ENCODE results near the gene HNRNPLL. TPM values are rescaled to one million over a fixed set of nuclear protein-coding genes. Genes with fewer than 3 reads are reported as not detected.

Gene HNRNPLL
- total and polyA plus RNA-seq, 4 donors: 53.2 to 85.3 (median 59.7) TPM

DNA sequence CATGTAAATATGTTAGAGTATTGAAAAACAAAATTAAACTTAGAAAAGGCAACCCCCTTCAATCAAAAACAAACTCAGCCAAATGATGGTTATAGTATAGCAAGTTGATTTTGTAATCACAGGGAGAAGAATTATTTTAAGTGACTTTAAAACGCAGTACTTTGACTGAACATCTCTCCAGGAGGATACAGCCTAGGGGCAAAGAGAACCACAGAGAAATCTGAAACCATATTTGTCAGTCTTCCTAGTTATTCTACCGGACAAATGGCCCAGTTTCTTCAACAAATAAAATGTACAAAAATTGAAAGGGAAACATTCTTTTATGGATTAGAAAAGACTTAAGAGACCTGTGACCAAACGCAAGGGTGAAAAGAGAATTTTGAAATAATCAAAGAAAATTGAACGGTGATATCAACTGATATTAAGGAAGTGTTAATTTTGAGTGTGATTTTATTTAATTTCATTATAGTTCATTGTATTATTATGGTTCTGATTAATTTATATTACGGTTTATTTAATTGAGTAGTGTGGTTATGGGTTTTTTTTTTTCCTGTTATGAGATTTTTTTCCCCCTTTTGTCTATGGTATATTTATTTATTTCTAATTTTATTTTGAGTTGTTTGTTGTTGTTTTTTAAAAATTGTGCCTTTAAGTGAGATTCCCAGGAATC is 75.3 kb downstream of the HNRNPLL start:
- DNase-seq (ENCODE audit: low read depth in 4 of 6, low spot score in 6 of 6): no peak
- H3K9me3 ChIP-seq (ENCODE audit: control insufficient read depth, insufficient read depth, low read length): no peaks in the 10 kb centered on the region
- no peak overlapping the region for H3K27ac ChIP-seq (ENCODE audit: low read depth, low read length)
- H3K4me3 ChIP-seq (ENCODE audit: low read depth, low read length): no peak overlapping the region
- H3K36me3 ChIP-seq (ENCODE audit: control insufficient read depth, insufficient read depth, low read length): no peaks in the 10 kb centered on the region
- no peaks in the 10 kb centered on the region for H3K4me1 ChIP-seq (ENCODE audit: control insufficient read depth, insufficient read depth, low read length)
- WGBS (ENCODE audit: insufficient coverage): 80% methylated on average over 1 of the region's 5 CpGs
- H3K27me3 ChIP-seq (ENCODE audit: control insufficient read depth, insufficient read depth, low read length): no peaks in the 10 kb centered on the region

DNA sequence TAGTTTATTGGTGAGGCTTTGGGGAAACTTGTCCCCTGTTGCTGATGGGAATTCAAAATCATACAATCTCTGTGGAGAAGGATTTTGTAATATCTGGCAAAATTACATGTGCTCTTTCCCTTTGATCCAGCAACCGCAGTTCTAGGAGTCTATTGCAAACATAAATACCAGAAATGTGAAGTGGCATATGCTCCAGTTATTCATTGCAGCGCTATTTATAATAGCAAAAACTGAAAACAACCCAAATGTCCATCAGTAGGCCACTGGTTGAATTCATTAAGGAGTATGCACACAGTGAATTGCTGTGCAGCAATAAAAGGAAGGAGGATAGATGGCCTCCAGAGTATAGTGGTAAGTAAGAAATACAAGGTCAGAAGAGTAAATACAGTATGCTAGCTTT is 76.5 kb downstream of the HNRNPLL start:
- Histone ChIP-seq H3K4me3 (ENCODE audit: low read depth, low read length) (no peak overlapping the region), H3K4me1 (ENCODE audit: control insufficient read depth, insufficient read depth, low read length) (no peaks in the 10 kb centered on the region), H3K27me3 (ENCODE audit: control insufficient read depth, insufficient read depth, low read length) (no peaks in the 10 kb centered on the region), H3K36me3 (ENCODE audit: control insufficient read depth, insufficient read depth, low read length) (no peaks in the 10 kb centered on the region), H3K9me3 (ENCODE audit: control insufficient read depth, insufficient read depth, low read length) (no peaks in the 10 kb centered on the region), H3K27ac (ENCODE audit: low read depth, low read length) (no peak overlapping the region)
- DNase-seq (ENCODE audit: low read depth in 4 of 6, low spot score in 6 of 6): no peak
- WGBS (ENCODE audit: insufficient coverage): no CpG with 5 or more reads among the region's 2 CpGs

- Histone ChIP-seq H3K4me1 (ENCODE audit: control insufficient read depth, insufficient read depth, low read length) (no peaks in the 10 kb centered on the region), H3K27me3 (ENCODE audit: control insufficient read depth, insufficient read depth, low read length) (no peaks in the 10 kb centered on the region), H3K27ac (ENCODE audit: low read depth, low read length) (no peak overlapping the region), H3K36me3 (ENCODE audit: control insufficient read depth, insufficient read depth, low read length) (no peaks in the 10 kb centered on the region), H3K9me3 (ENCODE audit: control insufficient read depth, insufficient read depth, low read length) (no peaks in the 10 kb centered on the region), H3K4me3 (ENCODE audit: low read depth, low read length) (no peak overlapping the region)
- WGBS (ENCODE audit: insufficient coverage): no CpG with 5 or more reads among the region's 3 CpGs
- DNase-seq (ENCODE audit: low read depth in 4 of 6, low spot score in 6 of 6): no peak
These were observed 78.1 kb downstream of the HNRNPLL start for GRCh38 chr2:38524580-38524979.

DNA sequence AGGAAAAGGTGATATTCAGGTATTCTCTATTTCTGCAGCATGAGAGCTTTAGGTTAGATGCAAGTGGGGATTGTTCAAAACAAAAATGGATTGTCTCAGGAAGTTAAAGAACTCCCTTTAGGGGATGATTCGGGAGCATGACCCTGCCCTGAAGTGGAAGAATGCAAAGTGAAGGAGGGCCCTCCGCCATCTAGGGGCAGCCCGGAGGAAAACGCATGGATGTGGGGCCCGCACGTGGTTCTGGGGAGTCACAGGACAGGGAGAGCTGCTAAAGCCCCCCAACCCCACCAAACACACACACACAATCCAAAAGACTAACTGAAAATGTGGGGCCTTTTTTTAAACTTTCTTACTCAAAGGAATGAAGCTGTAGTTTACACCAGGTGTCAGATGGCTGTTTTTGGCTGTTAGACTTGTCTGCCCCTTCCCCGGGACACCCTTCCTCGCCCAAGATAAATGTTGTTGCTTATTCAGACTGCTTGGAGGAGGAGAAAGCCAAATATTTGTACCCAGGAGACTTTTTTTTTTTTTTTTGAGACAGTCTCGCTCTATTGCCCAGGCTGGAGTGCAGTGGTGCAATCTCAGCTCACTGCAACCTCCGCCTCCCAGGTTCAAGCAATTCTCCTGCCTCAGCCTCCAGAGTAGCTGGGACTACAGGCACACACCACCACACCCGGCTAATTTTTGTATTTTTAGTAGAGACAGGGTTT is 78.8 kb downstream of the HNRNPLL start:
- 30% methylated on average over 6 of the region's 11 CpGs for WGBS (ENCODE audit: insufficient coverage)
- Histone ChIP-seq H3K9me3 (ENCODE audit: control insufficient read depth, insufficient read depth, low read length) (no peaks in the 10 kb centered on the region), H3K27me3 (ENCODE audit: control insufficient read depth, insufficient read depth, low read length) (no peaks in the 10 kb centered on the region), H3K27ac (ENCODE audit: low read depth, low read length) (no peak overlapping the region), H3K4me3 (ENCODE audit: low read depth, low read length) (no peak overlapping the region), H3K4me1 (ENCODE audit: control insufficient read depth, insufficient read depth, low read length) (no peaks in the 10 kb centered on the region), H3K36me3 (ENCODE audit: control insufficient read depth, insufficient read depth, low read length) (no peaks in the 10 kb centered on the region)
- DNase-seq (ENCODE audit: low read depth in 4 of 6, low spot score in 6 of 6): peak in 1 of 6 donors; percentile 59

- WGBS (ENCODE audit: insufficient coverage): 78% methylated on average over 8 of the region's 10 CpGs
- Histone ChIP-seq H3K9me3 (ENCODE audit: control insufficient read depth, insufficient read depth, low read length) (no peaks in the 10 kb centered on the region), H3K27ac (ENCODE audit: low read depth, low read length) (no peak overlapping the region), H3K4me3 (ENCODE audit: low read depth, low read length) (no peak overlapping the region), H3K36me3 (ENCODE audit: control insufficient read depth, insufficient read depth, low read length) (no peaks in the 10 kb centered on the region), H3K27me3 (ENCODE audit: control insufficient read depth, insufficient read depth, low read length) (no peaks in the 10 kb centered on the region), H3K4me1 (ENCODE audit: control insufficient read depth, insufficient read depth, low read length) (no peaks in the 10 kb centered on the region)
- DNase-seq (ENCODE audit: low read depth in 4 of 6, low spot score in 6 of 6): no peak
These were observed 79.9 kb downstream of the HNRNPLL start for GRCh38 chr2:38522754-38523349.

GRCh38 chr2:38521835-38522234 is 80.9 kb downstream of the HNRNPLL start:
- DNase-seq (ENCODE audit: low read depth in 4 of 6, low spot score in 6 of 6): no peak
- no peak overlapping the region for H3K4me3 ChIP-seq (ENCODE audit: low read depth, low read length)
- H3K9me3 ChIP-seq (ENCODE audit: control insufficient read depth, insufficient read depth, low read length): no peaks in the 10 kb centered on the region
- H3K27me3 ChIP-seq (ENCODE audit: control insufficient read depth, insufficient read depth, low read length): no peaks in the 10 kb centered on the region
- WGBS (ENCODE audit: insufficient coverage): 100% methylated on average over 1 of the region's 4 CpGs
- no peak overlapping the region for H3K27ac ChIP-seq (ENCODE audit: low read depth, low read length)
- H3K4me1 ChIP-seq (ENCODE audit: control insufficient read depth, insufficient read depth, low read length): no peaks in the 10 kb centered on the region
- H3K36me3 ChIP-seq (ENCODE audit: control insufficient read depth, insufficient read depth, low read length): no peaks in the 10 kb centered on the region

DNA sequence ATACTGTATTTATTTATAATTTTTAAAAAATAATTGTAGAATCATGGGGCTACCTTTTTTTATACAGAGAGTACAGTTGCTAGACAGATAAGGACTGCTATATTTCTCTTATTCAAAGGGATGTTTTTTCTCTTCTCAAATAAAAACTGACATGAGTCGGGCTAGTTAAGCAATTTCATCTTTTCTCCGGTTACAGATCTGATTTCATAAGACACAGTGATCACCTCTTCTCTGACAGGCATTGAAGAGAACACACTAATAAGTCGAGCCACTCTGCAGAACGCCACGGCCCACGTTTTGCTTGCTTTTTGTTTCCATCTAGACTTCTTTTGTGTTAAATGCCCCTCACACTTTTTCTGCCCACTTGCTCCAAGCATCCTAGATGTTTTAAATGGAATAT is 85.4 kb downstream of the HNRNPLL start:
- no peak overlapping the region for H3K27ac ChIP-seq (ENCODE audit: low read depth, low read length)
- WGBS (ENCODE audit: insufficient coverage): 100% methylated on average over 1 of the region's 6 CpGs
- no peak overlapping the region for H3K4me3 ChIP-seq (ENCODE audit: low read depth, low read length)
- H3K4me1 ChIP-seq (ENCODE audit: control insufficient read depth, insufficient read depth, low read length): peaks cover 4% of the 10 kb centered on the region
- no peaks in the 10 kb centered on the region for H3K9me3 ChIP-seq (ENCODE audit: control insufficient read depth, insufficient read depth, low read length)
- no peaks in the 10 kb centered on the region for H3K27me3 ChIP-seq (ENCODE audit: control insufficient read depth, insufficient read depth, low read length)
- no peak for DNase-seq (ENCODE audit: low read depth in 4 of 6, low spot score in 6 of 6)
- no peaks in the 10 kb centered on the region for H3K36me3 ChIP-seq (ENCODE audit: control insufficient read depth, insufficient read depth, low read length)

GRCh38 chr2:38516526-38516925 is 86.2 kb downstream of the HNRNPLL start:
- no peak for DNase-seq (ENCODE audit: low read depth in 4 of 6, low spot score in 6 of 6)
- H3K27me3 ChIP-seq (ENCODE audit: control insufficient read depth, insufficient read depth, low read length): no peaks in the 10 kb centered on the region
- no peak overlapping the region for H3K27ac ChIP-seq (ENCODE audit: low read depth, low read length)
- H3K9me3 ChIP-seq (ENCODE audit: control insufficient read depth, insufficient read depth, low read length): no peaks in the 10 kb centered on the region
- H3K36me3 ChIP-seq (ENCODE audit: control insufficient read depth, insufficient read depth, low read length): no peaks in the 10 kb centered on the region
- H3K4me1 ChIP-seq (ENCODE audit: control insufficient read depth, insufficient read depth, low read length): peaks cover 4% of the 10 kb centered on the region
- no CpG with 5 or more reads among the region's 6 CpGs for WGBS (ENCODE audit: insufficient coverage)
- H3K4me3 ChIP-seq (ENCODE audit: low read depth, low read length): no peak overlapping the region

GRCh38 chr2:38516122-38516521 is 86.6 kb downstream of the HNRNPLL start:
- Histone ChIP-seq H3K27me3 (ENCODE audit: control insufficient read depth, insufficient read depth, low read length) (no peaks in the 10 kb centered on the region), H3K36me3 (ENCODE audit: control insufficient read depth, insufficient read depth, low read length) (no peaks in the 10 kb centered on the region), H3K27ac (ENCODE audit: low read depth, low read length) (peak overlapping the region; percentile 47), H3K9me3 (ENCODE audit: control insufficient read depth, insufficient read depth, low read length) (no peaks in the 10 kb centered on the region), H3K4me1 (ENCODE audit: control insufficient read depth, insufficient read depth, low read length) (peaks cover 4% of the 10 kb centered on the region), H3K4me3 (ENCODE audit: low read depth, low read length) (no peak overlapping the region)
- no peak for DNase-seq (ENCODE audit: low read depth in 4 of 6, low spot score in 6 of 6)
- WGBS (ENCODE audit: insufficient coverage): 83% methylated on average over 1 of the region's 3 CpGs
